HG03103 (cell line): ENCODE data around the gene OSM.
"Not testable (repeated sequence)": the region's sequence is repeated elsewhere in the genome, so short reads cannot be mapped to it uniquely, and the experiment has no call there.

Source experiments
- ATAC-seq: cut with Tn5 transposase; IDR thresholded peaks from one replicate; pipeline ENCODE4 v1.9.1; 2021; ENCODE audit warnings: low read depth; ENCODE audit not compliant: unreplicated experiment

The OSM gene

DNA sequence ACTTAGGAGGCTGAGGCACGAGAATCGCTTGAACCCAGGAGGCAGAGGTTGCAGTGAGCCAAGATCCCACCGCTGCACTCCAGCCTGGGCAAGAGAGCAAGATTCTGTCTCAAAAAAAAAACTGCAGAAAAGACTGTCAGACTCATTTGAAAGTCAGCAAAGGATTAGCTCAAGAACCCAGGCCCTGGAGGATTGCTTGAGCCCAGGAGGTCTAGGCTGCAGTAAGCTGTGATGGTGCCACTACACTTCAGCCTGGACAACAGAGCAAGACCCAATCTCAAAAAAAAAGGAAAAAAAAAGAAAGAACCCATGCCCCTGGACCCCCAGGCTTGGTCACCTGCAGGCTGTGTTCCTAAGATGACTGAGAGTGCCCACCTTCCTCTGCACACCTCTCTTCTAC, 36.3 kb downstream of the OSM start:
- ATAC-seq = no peak

DNA sequence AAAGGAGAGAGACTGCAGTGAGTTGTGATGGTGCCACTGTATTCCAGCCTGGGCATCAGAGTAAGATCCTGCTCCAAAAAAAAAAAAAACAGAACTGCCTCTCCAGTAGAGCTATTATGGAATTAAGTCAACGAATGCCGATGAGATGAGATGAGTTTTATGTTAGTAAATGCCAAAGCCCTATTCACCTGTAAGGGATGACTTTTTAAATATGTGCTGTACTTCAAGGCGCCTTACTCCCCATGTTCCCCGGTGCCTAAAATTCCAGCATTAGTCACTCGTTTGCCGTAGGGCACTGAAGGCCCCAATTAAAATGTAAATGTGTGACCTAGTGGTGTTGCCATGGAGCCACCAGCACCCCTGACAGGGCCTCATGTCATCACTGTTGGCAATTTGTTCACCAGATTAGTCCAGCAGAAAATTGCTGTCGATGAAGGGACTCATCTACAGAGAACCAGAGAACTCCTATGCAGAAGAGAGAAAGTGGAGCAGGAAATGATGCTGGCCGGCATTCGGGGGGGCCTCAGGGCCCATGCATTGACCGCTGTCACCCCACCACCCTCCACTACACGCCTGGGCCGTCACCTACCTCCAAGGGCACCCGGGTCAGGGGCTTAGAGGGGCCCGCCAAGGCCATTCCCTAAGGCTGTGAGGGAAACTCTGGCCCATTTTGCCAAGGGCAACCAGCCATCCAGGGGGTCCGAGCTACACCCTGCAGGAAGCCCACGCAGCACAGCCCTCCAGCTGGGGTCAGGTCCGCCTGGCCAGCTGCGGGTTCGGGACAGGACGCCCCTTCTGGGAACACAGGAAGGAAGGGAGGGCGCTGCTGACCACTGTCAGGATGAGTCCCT, 37.9 kb downstream of the OSM start:
- ATAC-seq = no peak

DNA sequence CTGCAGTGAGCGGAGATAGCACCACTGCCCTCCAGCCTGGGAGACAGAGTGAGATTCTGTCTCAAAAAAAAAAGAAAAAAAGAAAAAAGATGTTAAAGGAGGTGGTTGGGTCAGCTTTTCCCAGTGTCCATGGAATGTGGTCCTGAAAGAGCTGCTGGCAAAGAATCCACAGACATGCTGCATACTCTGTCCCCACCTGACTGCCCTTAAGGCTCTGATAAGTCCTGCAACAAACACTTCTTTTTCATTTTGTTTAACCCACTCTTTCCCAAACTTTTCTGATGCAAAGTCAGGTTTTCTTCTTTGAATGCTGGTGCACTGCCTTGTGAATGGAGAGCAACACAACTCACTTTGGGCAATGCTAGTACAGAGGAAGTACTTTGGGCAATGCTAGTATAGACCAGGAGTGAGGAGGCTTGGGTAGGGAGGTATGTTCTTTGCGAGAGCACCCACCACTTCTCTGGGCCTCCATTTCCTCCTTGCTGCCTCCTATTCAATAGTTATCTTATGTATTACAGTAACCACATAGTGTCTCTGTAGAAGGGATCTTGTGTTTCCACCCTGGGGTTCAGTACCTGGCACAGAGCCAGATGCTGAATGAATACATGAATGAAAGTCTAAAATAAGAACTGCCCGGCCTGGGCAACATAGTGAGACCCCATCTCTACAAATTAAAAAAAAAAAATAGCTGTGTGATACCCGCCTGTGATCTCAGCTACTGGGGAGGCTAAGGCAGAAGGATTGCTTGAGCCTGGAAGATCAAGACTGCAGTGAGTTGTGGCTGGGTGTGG, 39.0 kb downstream of the OSM start:
- ATAC-seq = no peak

DNA sequence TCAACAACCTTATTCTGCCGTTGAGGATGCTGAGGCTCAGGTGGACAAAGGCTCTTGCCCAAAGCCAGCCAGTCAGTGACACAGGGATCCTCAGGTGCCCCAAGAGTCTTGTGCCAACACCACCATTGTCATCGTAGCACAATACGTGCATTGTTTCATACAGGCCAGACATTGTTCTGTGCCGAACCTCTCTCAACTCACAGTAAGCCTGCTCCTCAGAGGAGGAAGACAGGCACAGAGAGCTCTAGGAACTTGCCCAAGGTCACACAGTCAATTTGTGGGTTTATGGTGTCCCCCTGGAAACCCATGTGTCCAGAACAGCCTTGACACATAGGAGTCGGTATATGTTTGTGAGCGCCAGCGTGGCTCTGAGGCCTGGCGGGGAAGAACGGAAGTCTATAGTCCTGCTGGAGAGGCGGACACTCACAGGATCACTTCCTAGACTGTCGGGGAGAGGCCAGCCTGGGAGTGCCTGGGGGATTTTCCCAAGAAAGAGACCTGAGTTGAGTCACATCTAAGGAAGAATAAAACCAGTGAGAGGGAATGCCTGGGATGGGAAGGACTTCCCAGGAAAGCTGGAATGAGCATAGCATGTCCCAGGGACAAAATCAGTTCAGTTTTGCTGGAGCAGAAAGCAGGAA, 40.3 kb downstream of the OSM start:
- ATAC-seq = no peak

DNA sequence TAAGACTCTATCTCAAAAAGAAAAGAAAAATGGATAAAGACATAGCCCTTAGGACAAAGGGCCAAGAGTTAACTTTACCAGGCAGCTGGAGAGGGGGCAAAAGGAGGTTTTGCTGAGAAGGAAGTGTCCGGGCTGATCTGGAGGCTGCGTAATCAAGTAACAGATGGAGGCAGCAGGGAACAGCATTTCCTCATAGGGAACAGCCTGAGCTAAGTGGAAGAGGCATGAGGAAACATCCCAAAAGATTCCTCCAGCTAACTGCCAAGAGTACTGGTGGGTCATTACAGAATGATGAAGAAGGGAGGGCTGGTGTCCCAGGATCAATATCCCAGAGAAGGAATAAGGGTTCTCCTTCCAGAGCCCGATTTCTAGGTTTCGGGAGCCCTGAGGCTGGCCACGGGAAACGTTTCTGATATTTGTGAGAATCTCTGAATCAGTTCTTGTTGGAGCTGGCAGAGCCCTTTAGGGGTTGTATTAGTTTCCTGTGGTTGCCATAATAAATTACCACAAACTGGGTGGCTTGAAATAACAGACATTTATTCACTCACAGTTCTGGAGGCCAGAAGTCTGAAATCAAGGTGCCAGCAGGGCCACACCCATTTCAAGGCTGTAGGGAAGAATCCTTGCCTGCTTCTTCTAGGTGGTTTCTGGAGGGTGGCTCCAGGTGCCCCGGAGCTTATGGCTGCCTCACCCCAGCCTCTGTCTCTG, 41.3 kb downstream of the OSM start:
- ATAC-seq = no peak

DNA sequence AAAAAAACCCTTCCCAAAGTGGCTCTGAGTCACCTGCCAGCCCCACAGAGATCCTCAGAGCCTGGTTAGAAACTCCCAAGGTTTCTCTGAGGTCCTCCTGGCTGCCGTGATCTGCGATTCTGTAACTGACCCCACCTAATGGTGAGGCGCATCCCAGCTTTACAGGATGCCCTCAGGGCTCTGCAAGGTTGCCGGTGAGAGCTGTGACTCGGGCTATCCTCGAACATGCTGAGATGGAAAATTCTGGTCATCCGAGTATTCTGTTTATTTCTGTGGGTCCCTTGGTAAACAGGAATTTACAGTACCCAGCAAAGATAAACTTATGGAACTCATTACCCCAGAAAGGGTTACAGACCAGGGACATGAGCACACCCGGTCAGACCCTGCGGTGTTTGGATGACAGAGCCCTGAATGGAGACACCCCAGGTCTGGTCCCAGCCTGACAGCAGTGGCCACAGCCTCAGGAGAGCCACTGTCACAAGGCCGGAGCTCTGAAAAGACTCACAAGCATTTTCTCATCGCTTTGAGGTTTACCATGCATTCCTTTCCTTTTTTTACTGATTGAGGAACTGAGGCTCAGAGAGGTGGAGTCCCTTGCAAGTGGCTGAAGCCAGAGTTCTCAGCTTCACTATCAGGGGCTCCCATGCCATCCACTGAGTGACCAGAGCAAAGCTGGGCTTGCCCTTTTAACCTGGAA, 42.3 kb downstream of the OSM start:
- no peak for ATAC-seq

DNA sequence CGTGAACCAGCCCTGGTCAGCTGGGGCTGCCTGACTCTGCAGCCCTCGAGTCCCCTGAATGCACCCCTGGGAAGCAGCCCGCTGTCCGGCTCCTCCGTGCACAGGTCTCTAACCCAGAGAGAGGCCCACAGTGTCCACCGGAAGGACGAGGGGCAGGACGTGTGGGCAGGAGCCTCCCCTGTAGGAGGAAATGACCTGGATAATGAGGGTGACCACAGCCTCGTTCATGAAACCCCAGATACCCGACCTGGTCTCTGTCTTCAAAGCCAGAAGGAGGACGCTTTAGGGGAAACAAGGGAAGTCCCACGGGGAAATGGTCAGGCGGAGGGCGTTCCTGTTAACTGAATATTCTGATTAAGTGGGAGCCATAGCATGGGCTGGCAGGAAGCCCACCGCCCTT, 43.3 kb downstream of the OSM start:
- ATAC-seq = no peak

DNA sequence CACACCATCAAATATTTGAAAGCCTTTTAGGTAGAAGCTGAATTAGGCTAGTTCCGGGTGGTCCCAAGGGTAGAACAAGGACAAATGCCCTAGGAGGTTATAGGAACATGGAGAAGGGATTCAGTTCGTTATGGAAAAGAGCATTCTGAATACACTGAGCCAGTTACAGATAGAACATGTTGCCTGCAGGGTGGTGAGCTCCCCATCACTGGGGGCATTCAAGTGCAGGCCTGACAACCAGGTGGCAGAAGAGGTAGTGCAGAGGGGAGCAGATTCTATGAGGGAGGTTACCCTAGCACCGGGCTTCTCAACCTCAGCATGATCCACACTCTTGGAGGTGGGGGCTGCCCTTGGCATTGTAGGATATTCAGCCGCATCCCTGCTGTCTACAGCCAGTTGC, 44.3 kb downstream of the OSM start:
- ATAC-seq = no peak

DNA sequence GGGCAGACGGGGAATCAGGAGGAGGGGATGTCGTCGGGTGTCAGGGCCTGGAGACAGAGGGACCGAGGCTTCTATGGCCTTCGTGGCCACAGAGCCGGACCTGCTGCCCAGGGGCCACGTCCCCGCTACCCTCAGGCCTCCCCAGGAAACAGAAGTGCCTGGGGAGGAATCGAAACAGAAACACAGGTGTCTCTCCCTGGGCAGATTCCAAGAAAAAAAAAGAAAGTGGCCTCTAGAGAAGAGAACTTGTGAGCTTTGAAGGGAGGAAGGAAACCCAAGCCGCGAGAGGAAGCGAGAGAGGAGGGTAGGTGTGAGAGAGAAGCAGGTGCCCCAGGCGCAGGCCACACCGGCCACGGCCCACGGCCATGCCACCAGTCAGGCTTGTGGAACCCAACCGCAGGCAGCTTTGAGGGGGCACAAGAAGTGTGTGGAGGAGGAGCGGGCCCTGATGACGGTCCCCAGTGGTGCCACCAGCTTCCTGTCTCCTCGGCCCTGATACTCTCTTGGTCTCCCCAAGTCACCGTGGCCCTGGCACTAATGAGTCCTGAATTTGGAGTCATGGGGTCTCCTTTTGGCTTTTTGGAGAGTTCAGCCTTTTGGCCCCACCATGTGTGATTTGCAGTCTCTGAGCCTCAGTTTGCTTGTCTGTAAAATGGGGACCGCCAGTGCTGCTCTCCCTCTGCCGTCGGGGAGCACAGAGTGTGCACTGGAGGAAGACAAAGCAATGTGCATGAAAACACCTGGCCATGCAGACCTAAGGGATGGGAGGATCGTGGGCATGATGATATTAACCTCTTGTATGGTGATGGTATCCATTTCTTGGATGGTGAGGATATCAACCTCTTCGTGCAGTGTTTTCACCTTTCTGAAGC, 45.3 kb downstream of the OSM start:
- ATAC-seq = no peak

DNA sequence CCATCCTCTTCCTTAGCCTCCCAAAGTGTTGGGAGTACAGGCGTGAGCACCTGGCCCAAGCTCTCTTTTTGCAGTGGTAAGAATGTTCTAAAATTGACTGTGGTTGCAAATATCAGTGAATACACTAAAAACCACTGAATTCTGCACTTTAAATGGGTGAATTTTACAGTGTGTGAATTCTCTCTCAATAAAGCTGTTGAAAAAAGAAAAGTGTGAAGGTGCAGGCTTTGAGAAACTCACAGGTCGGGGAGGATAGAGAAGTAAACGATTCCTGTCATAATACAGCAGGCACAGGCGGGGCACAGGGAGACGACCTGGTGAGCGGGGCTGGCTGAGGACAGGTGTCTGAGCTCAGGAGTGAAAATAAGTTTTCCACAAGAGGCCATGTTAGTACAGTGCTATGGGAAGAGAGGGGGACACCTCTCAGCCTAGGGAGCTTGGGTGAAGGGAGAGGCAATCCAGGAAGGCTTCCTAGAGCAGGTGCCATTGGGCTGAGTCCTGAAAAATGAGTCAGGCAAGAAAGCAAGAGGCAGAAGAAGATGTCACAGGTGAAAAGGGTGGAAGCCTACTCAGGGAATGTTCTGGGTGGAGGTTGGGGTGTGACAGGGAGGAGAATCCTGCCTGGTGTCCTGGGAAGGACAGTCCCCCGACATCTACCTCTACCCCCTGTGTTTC, 46.2 kb downstream of the OSM start:
- ATAC-seq = no peak

DNA sequence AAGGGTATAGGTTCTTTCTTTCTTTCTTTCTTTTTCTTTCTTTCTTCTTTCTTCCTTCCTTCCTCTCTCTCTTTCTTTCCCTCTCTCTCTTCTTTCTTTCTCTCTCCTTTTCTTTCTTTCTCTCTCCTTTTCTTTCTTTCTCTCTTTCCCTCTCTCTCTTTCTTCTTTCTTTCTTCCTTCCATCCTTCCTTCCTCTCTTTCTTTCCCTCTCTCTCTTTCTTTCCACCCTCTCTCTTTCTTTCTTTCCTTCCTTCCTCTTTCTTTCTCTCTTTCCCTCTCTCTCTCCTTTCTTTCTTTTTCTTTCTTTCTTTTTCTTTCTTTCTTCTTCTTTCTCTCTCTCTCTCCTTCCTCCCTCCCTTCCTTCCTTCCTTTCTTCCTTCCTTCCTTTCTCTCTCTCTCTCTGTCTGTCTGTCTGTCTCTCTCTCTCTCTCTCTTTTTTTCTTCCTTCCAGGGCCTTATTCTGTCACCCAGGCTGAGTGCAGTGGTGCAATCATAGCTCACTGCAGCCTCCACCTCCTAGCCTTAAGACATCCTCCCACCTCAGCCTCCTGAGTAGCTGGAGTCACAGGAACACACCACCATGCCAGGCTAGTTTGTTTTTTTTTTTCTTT, 46.9 kb downstream of the OSM start:
- no peak for ATAC-seq

DNA sequence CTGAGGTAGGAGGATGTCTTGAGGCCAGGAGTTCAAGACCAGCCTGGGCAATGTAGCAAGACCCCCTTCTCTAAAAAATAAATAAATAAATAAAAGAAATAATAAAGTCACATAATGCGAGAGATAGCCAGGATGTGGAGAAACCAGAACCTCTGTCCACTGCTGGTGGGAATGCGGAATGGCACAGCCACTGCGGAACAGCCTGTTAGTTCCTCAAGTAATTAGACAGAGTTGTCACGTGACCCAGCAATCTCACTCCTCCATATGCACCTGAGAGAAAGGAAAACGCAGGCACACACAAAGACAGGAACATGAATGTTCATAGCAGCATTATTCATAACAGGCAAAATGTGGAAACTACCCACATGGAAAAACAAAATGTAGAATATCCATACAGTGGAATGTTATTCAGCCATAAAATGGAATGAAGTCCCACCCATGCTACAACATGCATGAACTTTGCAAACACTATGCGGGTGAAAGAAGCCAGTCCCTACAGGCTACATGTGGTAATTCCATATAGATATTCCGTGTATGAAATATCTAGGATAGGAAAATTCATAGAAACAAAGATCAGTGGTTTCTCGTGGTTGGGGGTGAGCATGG, 47.5 kb downstream of the OSM start:
- no peak for ATAC-seq

DNA sequence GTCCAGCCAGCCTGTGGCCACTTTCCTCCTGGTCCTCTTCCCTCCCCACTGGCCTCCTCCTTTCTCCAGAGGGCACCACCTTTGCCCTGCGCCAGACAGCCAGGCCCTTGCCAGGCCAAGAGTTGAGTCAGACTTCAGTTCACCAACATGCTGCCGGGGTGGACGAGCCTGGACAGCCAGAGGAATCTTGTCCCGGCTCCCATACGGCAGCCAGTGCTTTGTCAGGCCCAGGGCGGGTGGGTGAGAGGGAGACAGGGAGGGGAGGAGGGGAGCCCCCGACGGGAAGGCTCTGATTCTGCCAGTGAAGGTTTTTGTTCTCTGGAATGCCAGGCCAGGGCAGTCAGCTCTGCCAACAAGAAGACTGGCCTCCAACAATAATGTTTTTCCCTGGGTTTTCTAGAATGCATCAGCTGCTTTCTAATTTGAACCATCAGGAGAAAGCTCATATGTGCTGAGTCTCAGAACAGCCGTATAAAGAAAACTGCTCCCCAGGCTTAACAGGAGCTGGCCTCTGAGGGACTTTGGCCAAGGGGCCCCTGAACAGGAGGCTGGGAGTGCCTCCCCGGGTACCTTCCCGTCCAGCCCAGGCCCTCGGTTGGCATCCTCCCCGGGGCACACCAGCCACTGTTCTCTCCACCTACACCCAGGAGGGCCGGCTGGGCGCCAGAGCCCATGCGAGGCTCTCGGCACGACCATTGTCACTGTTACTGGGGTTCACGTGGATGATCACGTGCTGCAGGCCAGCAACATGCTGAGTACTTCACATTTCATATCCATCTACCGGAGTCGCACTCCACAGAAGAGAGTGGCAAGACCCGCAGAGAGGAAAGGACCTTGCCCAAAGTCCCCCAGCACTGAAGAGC, 48.7 kb downstream of the OSM start:
- no peak for ATAC-seq

DNA sequence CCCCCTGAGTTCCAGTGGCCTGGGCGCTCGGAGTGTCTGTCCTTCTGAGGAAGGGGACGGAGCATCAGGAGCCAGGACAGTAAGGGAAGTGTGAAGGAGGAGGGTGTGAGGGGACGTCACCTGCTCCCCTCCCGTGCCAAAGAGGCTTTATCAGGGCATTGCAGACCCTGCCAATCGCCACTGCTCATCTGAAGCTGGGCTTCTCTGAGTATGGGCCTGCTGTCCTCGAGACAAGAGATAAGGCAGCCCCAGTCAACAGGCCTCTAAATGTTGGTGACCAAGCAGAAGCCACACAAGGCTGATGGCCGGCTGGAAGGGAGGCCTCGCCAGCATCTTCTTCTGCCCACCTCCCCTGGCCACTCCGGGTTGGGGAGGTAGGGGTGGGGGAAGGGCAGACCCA, 49.9 kb downstream of the OSM start:
- ATAC-seq = no peak

DNA sequence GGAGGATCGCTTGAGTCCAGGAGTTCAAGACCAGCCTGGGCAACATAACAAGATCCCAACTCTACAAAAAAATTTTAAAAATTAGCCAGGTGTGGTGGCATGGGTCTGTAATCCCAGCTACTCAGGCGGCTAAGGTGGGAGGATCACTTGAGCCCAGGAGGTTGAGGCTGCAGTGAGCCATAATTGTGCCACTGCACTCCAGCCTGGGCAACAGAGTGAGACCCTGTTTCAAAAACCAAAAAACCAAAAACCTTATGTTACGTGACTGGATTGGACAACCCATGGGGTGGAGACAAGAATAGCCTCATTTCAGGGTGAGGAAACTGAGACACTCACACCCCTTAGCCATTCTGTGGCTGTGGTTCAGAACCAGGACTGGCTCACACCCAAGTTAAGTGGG, 50.4 kb downstream of the OSM start:
- not testable (repeated sequence) for ATAC-seq

DNA sequence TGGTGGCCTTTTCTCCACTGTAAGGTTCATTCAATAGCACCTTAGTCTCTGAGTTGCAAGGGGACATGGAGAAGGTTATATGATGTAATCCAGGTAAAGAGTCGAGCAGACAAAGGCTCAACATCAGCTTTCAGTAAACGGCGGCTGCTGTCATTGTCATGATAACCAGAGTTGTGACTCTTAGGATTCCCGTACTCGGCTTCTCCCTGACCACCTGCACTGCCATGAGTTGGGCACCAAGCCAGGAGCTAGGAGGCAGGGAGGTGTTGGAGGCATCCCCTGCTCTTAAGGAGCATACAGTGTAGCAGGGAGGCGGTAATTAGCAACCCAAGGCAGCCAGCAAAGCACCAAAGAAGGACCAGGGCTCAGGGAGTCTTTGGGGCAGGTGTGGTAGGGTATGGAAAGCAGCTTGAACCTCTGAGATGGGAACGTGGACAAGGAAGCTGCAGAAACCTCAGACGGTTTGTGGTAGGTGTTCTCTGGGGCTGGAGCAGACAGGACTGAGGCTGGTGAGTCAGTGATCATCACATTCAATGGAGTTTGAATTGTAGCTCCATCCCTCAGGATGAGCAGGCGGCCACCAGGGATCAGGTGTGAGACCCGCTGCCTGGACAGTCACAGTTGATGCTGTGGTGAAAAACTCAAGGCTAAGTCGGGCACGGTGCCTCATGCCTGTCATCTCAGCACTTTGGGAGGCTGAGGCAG, 51.8 kb downstream of the OSM start:
- no peak for ATAC-seq
